ENCODE data around the gene DSE. TPM values are rescaled to one million over a fixed set of nuclear protein-coding genes. Genes with fewer than 3 reads are reported as not detected.

The DSE gene
- polyA plus RNA-seq, 1 donor from 2014 or later = 15.0 TPM

DNA sequence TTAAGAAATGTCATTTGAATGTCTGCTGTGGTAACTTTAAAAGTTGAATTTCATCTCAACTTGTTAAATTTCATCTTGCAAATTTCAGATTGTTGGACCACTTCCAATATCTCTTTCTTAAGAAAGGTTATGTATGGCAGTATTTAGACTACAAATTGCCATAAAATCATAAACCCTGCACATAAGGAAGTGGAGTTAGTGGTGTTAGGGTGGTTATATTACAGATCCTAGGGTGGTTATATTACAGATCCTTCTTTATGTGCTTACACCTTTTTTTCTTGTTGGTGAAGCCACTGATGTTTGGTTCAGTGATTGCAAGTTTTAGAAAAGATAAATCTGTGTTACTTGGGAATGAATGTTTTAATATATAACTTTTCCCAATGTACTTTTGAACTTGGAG lies 9.0 kb downstream of the DSE start:
- H2AFZ ChIP-seq (ENCODE audit: low read depth, low read length) = no peak overlapping the region
- no peak overlapping the region for H3K9ac ChIP-seq (ENCODE audit: low read length)
- H3K9me2 ChIP-seq (ENCODE audit: insufficient read depth, low read length) = no peaks in the 10 kb centered on the region
- TF ChIP-seq, protein P1, sequence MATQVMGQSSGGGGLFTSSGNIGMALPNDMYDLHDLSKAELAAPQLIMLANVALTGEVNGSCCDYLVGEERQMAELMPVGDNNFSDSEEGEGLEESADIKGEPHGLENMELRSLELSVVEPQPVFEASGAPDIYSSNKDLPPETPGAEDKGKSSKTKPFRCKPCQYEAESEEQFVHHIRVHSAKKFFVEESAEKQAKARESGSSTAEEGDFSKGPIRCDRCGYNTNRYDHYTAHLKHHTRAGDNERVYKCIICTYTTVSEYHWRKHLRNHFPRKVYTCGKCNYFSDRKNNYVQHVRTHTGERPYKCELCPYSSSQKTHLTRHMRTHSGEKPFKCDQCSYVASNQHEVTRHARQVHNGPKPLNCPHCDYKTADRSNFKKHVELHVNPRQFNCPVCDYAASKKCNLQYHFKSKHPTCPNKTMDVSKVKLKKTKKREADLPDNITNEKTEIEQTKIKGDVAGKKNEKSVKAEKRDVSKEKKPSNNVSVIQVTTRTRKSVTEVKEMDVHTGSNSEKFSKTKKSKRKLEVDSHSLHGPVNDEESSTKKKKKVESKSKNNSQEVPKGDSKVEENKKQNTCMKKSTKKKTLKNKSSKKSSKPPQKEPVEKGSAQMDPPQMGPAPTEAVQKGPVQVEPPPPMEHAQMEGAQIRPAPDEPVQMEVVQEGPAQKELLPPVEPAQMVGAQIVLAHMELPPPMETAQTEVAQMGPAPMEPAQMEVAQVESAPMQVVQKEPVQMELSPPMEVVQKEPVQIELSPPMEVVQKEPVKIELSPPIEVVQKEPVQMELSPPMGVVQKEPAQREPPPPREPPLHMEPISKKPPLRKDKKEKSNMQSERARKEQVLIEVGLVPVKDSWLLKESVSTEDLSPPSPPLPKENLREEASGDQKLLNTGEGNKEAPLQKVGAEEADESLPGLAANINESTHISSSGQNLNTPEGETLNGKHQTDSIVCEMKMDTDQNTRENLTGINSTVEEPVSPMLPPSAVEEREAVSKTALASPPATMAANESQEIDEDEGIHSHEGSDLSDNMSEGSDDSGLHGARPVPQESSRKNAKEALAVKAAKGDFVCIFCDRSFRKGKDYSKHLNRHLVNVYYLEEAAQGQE (IDR thresholded peaks at IDR 0.05; ENCODE audit: borderline replicate concordance) = no peak
- TF ChIP-seq, protein P2, sequence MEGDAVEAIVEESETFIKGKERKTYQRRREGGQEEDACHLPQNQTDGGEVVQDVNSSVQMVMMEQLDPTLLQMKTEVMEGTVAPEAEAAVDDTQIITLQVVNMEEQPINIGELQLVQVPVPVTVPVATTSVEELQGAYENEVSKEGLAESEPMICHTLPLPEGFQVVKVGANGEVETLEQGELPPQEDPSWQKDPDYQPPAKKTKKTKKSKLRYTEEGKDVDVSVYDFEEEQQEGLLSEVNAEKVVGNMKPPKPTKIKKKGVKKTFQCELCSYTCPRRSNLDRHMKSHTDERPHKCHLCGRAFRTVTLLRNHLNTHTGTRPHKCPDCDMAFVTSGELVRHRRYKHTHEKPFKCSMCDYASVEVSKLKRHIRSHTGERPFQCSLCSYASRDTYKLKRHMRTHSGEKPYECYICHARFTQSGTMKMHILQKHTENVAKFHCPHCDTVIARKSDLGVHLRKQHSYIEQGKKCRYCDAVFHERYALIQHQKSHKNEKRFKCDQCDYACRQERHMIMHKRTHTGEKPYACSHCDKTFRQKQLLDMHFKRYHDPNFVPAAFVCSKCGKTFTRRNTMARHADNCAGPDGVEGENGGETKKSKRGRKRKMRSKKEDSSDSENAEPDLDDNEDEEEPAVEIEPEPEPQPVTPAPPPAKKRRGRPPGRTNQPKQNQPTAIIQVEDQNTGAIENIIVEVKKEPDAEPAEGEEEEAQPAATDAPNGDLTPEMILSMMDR (IDR thresholded peaks at IDR 0.05; ENCODE audit: poor library complexity, severe bottlenecking) = no peak
- TF ChIP-seq EZH2 (IDR thresholded peaks at IDR 0.05; ENCODE audit: borderline replicate concordance, insufficient read depth, low read length, poor library complexity, severe bottlenecking) = no peak
- no peak for TF ChIP-seq POLR2AphosphoS5 (IDR thresholded peaks at IDR 0.05)
- TF ChIP-seq EP300 (conservative IDR thresholded peaks at IDR 0.05; ENCODE audit: poor library complexity, severe bottlenecking) = no peak
- no peaks in the 10 kb centered on the region for H3K27me3 ChIP-seq (ENCODE audit: insufficient read depth, low read depth, low read length)
- no peak overlapping the region for H3K4me2 ChIP-seq (ENCODE audit: low read length)
- H3K4me3 ChIP-seq (ENCODE audit: low read length) = no peak overlapping the region
- no peaks in the 10 kb centered on the region for H4K20me1 ChIP-seq (ENCODE audit: insufficient read depth)
- no peak overlapping the region for H3K27ac ChIP-seq (ENCODE audit: low read length)
- no peaks in the 10 kb centered on the region for H3K9me3 ChIP-seq (ENCODE audit: low read length)
- H3F3A ChIP-seq (ENCODE audit: insufficient read depth, low read length, poor library complexity, severe bottlenecking) = no peaks in the 10 kb centered on the region
- H3K36me3 ChIP-seq (ENCODE audit: insufficient read depth, low read length) = no peaks in the 10 kb centered on the region
- H3K79me2 ChIP-seq (replicated peaks; ENCODE audit: insufficient read depth, low read length) = no peaks in the 10 kb centered on the region

DNA sequence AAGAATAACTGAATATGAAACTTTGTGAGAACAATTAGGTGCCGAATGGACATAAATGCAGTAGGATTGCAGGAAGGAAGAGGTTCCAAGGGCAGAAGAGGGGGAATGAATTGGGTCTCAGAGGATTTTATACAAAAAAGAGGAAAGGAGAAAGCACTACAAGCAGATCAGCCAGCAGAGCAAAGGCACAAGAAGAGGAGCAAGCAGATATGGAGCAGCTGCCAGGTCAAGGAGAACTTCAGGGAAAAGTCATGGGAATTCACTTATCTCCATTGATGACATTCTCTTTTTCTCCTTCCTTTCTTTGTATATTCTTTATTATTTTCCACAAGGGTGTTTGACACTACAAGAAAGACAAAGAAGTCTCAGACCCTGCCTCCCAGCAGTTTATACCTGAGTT lies 9.6 kb downstream of the DSE start:
- H3K9ac ChIP-seq (ENCODE audit: low read length) = no peak overlapping the region
- no peak overlapping the region for H3K27ac ChIP-seq (ENCODE audit: low read length)
- H3K4me2 ChIP-seq (ENCODE audit: low read length) = no peak overlapping the region
- no peaks in the 10 kb centered on the region for H3K36me3 ChIP-seq (ENCODE audit: insufficient read depth, low read length)
- no peaks in the 10 kb centered on the region for H4K20me1 ChIP-seq (ENCODE audit: insufficient read depth)
- TF ChIP-seq MXI1 (conservative IDR thresholded peaks at IDR 0.05; ENCODE audit: poor library complexity, severe bottlenecking) = no peak
- TF ChIP-seq EP300 (conservative IDR thresholded peaks at IDR 0.05; ENCODE audit: poor library complexity, severe bottlenecking) = no peak
- TF ChIP-seq EZH2 (IDR thresholded peaks at IDR 0.05; ENCODE audit: borderline replicate concordance, insufficient read depth, low read length, poor library complexity, severe bottlenecking) = no peak
- TF ChIP-seq POLR2AphosphoS5 (IDR thresholded peaks at IDR 0.05) = no peak
- no peak for TF ChIP-seq SMC3 (conservative IDR thresholded peaks at IDR 0.05; ENCODE audit: poor library complexity)
- no peaks in the 10 kb centered on the region for H3K9me2 ChIP-seq (ENCODE audit: insufficient read depth, low read length)
- H3K79me2 ChIP-seq (replicated peaks; ENCODE audit: insufficient read depth, low read length) = no peaks in the 10 kb centered on the region
- no peaks in the 10 kb centered on the region for H3F3A ChIP-seq (ENCODE audit: insufficient read depth, low read length, poor library complexity, severe bottlenecking)
- H3K27me3 ChIP-seq (ENCODE audit: insufficient read depth, low read depth, low read length) = no peaks in the 10 kb centered on the region
- H3K4me3 ChIP-seq (ENCODE audit: low read length) = no peak overlapping the region
- H2AFZ ChIP-seq (ENCODE audit: low read depth, low read length) = no peak overlapping the region
- no peaks in the 10 kb centered on the region for H3K9me3 ChIP-seq (ENCODE audit: low read length)

DNA sequence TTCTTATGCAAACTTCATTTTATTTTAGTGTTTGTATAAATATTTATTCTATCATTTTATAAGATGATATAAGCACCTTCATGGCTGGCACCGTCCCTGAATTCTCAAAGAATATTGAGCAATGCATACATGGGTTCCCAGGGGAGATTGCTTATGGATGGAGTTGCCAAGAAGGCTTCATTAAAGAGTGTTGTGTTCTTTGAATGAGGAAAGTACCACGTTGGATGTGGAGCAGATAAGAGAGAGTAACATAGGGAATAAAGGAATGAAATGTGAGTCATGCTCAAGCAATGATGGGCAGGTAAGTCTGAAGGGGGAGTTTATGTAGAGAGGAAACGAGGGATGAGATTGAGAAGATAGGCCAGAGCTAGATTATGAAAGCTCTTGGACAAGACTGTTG lies 10.3 kb downstream of the DSE start:
- TF ChIP-seq MXI1 (conservative IDR thresholded peaks at IDR 0.05; ENCODE audit: poor library complexity, severe bottlenecking) (no peak), SMC3 (conservative IDR thresholded peaks at IDR 0.05; ENCODE audit: poor library complexity) (no peak), EP300 (conservative IDR thresholded peaks at IDR 0.05; ENCODE audit: poor library complexity, severe bottlenecking) (no peak), POLR2AphosphoS5 (IDR thresholded peaks at IDR 0.05) (no peak), EZH2 (IDR thresholded peaks at IDR 0.05; ENCODE audit: borderline replicate concordance, insufficient read depth, low read length, poor library complexity, severe bottlenecking) (no peak), RAD21 (conservative IDR thresholded peaks at IDR 0.05) (no peak), TAF1 (IDR thresholded peaks at IDR 0.05; ENCODE audit: low read depth) (no peak)
- TF ChIP-seq, protein P2 (IDR thresholded peaks at IDR 0.05; ENCODE audit: poor library complexity, severe bottlenecking) = no peak
- TF ChIP-seq, protein P1 (IDR thresholded peaks at IDR 0.05; ENCODE audit: borderline replicate concordance) = no peak

More for the DNA sequence above, 10.3 kb downstream of the DSE start:
- Histone ChIP-seq H3K9me3 (ENCODE audit: low read length) (no peaks in the 10 kb centered on the region), H3K36me3 (ENCODE audit: insufficient read depth, low read length) (no peaks in the 10 kb centered on the region), H3K27me3 (ENCODE audit: insufficient read depth, low read depth, low read length) (no peaks in the 10 kb centered on the region), H3K27ac (ENCODE audit: low read length) (no peak overlapping the region), H3K79me2 (replicated peaks; ENCODE audit: insufficient read depth, low read length) (no peaks in the 10 kb centered on the region), H3K4me3 (ENCODE audit: low read length) (no peak overlapping the region), H3K4me2 (ENCODE audit: low read length) (no peak overlapping the region), H2AFZ (ENCODE audit: low read depth, low read length) (no peak overlapping the region), H3F3A (ENCODE audit: insufficient read depth, low read length, poor library complexity, severe bottlenecking) (no peaks in the 10 kb centered on the region), H3K9me2 (ENCODE audit: insufficient read depth, low read length) (no peaks in the 10 kb centered on the region), H3K9ac (ENCODE audit: low read length) (no peak overlapping the region), H4K20me1 (ENCODE audit: insufficient read depth) (no peaks in the 10 kb centered on the region)

Measured in neural cell (in vitro differentiated cells).